Endodermal cell (in vitro differentiated cells): ENCODE results near the gene FDXACB1. TPM values are rescaled to one million over a fixed set of nuclear protein-coding genes. Genes with fewer than 3 reads are reported as not detected.

Source experiments
- DNase-seq: peaks from one replicate; pipeline ENCODE4 v3.0.0-alpha.2; 2017
- H3K27ac ChIP-seq: 2 replicates; pipeline ENCODE4 v1.5.1; 2013; ENCODE audit warnings: mild to moderate bottlenecking, low read depth, low read length, moderate library complexity
- H3K27me3 ChIP-seq: 2 replicates; pipeline ENCODE4 v1.6.1; 2013; ENCODE audit warnings: mild to moderate bottlenecking, low read length, moderate library complexity; ENCODE audit not compliant: insufficient read depth, control insufficient read depth, poor library complexity, severe bottlenecking
- H3K36me3 ChIP-seq: 2 replicates; pipeline ENCODE4 v1.7.0; 2013; ENCODE audit warnings: mild to moderate bottlenecking, low read length, moderate library complexity; ENCODE audit not compliant: control insufficient read depth, insufficient read depth
- H3K4me1 ChIP-seq: one replicate; pipeline ENCODE4 v1.7.0; 2013; ENCODE audit warnings: low read length; ENCODE audit not compliant: control insufficient read depth, insufficient read depth
- H3K4me3 ChIP-seq: 2 replicates; pipeline ENCODE4 v1.5.1; 2013; ENCODE audit warnings: mild to moderate bottlenecking, low read length, moderate library complexity
- H3K9ac ChIP-seq: 2 replicates; pipeline ENCODE4 v1.6.1; 2013; ENCODE audit warnings: mild to moderate bottlenecking, low read length, moderate library complexity; ENCODE audit not compliant: poor library complexity, severe bottlenecking; ENCODE audit errors: extremely low read depth
- H3K9me3 ChIP-seq: 2 replicates; pipeline ENCODE4 v1.6.1; 2013; ENCODE audit warnings: mild to moderate bottlenecking, low read length, moderate library complexity; ENCODE audit not compliant: control insufficient read depth
- H3K27ac Mint-ChIP-seq: 2 replicates; pipeline ENCODE4 v1.8.0; 2020; ENCODE audit warnings: mixed read lengths
- H3K27me3 Mint-ChIP-seq: 2 replicates; pipeline ENCODE4 v1.8.0; 2021; ENCODE audit warnings: mild to moderate bottlenecking, mixed read lengths; ENCODE audit not compliant: insufficient read depth
- H3K36me3 Mint-ChIP-seq: 2 replicates; pipeline ENCODE4 v1.8.0; 2020; ENCODE audit warnings: low read depth, mixed read lengths
- H3K4me1 Mint-ChIP-seq: 2 replicates; pipeline ENCODE4 v1.8.0; 2020; ENCODE audit warnings: mixed read lengths
- H3K4me3 Mint-ChIP-seq: 2 replicates; pipeline ENCODE4 v1.8.0; 2020; ENCODE audit warnings: mild to moderate bottlenecking, moderate library complexity, mixed read lengths
- H3K9me3 Mint-ChIP-seq: 2 replicates; pipeline ENCODE4 v1.8.0; 2020; ENCODE audit warnings: mild to moderate bottlenecking, mixed read lengths
- WGBS, 2 experiments: methylation state at CpG; one replicate each; pipeline versions ENCODE4 v1.1.5 to v1.1.7; 2013; ENCODE audit warnings: missing lambda C conversion rate in 2 of 2, mixed read lengths in 1 of 2; ENCODE audit not compliant: insufficient coverage in 1 of 2, insufficient read length in 1 of 2; 5-methylcytosine and 5-hydroxymethylcytosine counted together
- total RNA-seq, 2 donors: library from RNA; stranded (reverse); fragmentation: NEBNext Ultra II Directional in 1 of 2; extraction: Animal tissue kit (Norgen Biotek cat#: 25700) in 1 of 2; gene quantifications; 2 replicates in 1 of 2; 3 replicates in 1 of 2; pipeline ENCODE4 v1.2.1, GENCODE V29; 2021
- TF ChIP-seq, protein P1 (sequence below): fragments of 200-600 bp; sonication (generic); conservative IDR thresholded peaks from 2 replicates; pipeline ENCODE4 v1.5.0; 2021; ENCODE audit warnings: antibody characterized with exemption, mild to moderate bottlenecking

FDXACB1 gene
- total RNA-seq, 2 donors from 2014 or later: 1.7 to 2.7 TPM

DNA sequence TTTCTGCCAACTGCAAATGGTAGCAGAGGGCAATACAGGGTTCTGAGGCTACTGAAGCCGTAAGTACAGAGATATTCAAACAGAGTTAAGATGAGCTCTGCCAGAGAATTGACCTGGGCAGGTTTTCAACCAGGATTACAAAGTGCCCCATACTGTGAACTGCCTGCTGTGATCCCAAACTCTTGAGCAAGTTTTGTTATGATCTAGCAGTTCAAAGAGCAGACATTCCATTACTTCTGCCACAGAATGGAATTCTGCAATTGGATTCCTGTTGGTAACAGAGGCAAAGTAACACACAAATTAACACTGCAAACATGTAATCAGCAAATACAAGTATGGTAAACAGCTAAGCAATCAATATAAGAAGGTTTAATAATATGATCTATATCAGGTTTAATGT is 38.8 kb downstream of the FDXACB1 start:
- Histone ChIP-seq H3K36me3 (peaks cover 31% of the 10 kb centered on the region), H3K27ac (no peak overlapping the region), H3K9ac (no peak overlapping the region), H3K9me3 (no peaks in the 10 kb centered on the region), H3K4me3 (no peak overlapping the region), H3K4me1 (peaks cover 15% of the 10 kb centered on the region), H3K27me3 (no peaks in the 10 kb centered on the region)
- 0 to 45% methylated on average over 1 of the region's 1 CpG for WGBS, 2 experiments
- Mint-ChIP-seq H3K27me3 (no peaks in the 10 kb centered on the region), H3K4me1 (peaks cover 17% of the 10 kb centered on the region), H3K9me3 (no peaks in the 10 kb centered on the region), H3K27ac (no peak overlapping the region), H3K4me3 (no peak overlapping the region), H3K36me3 (peaks cover 6% of the 10 kb centered on the region)
- TF ChIP-seq, protein P1, sequence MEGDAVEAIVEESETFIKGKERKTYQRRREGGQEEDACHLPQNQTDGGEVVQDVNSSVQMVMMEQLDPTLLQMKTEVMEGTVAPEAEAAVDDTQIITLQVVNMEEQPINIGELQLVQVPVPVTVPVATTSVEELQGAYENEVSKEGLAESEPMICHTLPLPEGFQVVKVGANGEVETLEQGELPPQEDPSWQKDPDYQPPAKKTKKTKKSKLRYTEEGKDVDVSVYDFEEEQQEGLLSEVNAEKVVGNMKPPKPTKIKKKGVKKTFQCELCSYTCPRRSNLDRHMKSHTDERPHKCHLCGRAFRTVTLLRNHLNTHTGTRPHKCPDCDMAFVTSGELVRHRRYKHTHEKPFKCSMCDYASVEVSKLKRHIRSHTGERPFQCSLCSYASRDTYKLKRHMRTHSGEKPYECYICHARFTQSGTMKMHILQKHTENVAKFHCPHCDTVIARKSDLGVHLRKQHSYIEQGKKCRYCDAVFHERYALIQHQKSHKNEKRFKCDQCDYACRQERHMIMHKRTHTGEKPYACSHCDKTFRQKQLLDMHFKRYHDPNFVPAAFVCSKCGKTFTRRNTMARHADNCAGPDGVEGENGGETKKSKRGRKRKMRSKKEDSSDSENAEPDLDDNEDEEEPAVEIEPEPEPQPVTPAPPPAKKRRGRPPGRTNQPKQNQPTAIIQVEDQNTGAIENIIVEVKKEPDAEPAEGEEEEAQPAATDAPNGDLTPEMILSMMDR: no peak
- peak; percentile 72 for DNase-seq

DNA sequence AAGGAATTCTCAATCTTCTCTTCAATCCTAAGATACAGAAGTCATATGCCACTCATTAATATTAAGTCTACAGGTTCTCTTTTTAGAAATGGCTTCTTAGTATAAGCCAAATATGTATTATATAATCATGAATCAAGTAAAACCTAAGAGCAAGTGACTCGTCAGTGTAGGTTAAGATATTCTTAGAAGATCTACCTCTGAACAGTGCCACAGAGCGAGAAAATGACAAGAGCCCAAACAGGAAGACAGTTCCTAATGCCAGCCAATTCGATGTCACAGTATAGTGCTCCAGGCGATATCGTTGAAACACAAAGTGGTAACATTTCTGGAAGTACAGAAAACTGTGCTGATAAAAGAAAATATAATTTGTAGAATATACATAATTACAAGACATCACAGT is 40.9 kb downstream of the FDXACB1 start:
- no peaks in the 10 kb centered on the region for H3K9me3 ChIP-seq
- no peak overlapping the region for H3K4me3 ChIP-seq
- peaks cover 6% of the 10 kb centered on the region for H3K36me3 Mint-ChIP-seq
- H3K36me3 ChIP-seq: peaks cover 24% of the 10 kb centered on the region
- TF ChIP-seq, protein P1: no peak
- no peaks in the 10 kb centered on the region for H3K9me3 Mint-ChIP-seq
- H3K9ac ChIP-seq: no peak overlapping the region
- no peaks in the 10 kb centered on the region for H3K27me3 ChIP-seq
- no peak overlapping the region for H3K27ac Mint-ChIP-seq
- peaks cover 15% of the 10 kb centered on the region for H3K4me1 ChIP-seq
- WGBS, 2 experiments: 96% methylated on average over 4 to 5 of the region's 5 CpGs
- no peaks in the 10 kb centered on the region for H3K27me3 Mint-ChIP-seq
- H3K4me1 Mint-ChIP-seq: peaks cover 17% of the 10 kb centered on the region
- no peak overlapping the region for H3K27ac ChIP-seq
- H3K4me3 Mint-ChIP-seq: no peak overlapping the region
- DNase-seq: no peak

DNA sequence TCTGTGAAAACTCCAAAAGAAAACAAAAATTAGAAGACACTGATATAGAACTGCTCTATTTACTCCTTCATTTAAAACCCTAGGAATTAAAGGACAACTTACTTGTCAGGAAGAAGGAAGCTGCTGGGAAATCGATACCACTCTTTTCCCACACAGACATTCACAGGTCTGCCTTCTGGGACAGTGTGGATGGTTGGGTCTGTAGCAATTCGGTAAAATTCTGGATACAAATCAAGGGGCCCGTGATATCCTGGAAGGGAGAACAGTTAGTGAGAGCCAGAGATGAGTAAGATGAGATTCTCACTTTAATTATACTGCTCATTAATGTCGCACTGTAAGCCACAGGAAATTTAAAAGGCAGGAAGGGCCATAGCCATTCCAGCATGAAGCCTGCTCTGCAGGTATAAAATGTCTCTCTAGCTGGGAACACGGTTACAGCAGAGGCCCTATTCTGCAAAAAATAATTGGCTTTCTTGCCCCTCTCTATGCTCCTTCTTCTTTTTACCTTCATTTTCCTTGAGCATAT is 41.5 kb downstream of the FDXACB1 start:
- Mint-ChIP-seq H3K27ac (no peak overlapping the region), H3K4me1 (peaks cover 17% of the 10 kb centered on the region), H3K27me3 (no peaks in the 10 kb centered on the region), H3K36me3 (peaks cover 6% of the 10 kb centered on the region), H3K9me3 (no peaks in the 10 kb centered on the region), H3K4me3 (no peak overlapping the region)
- no peak for DNase-seq
- WGBS, 2 experiments: 85 to 97% methylated on average over 3 to 5 of the region's 5 CpGs
- TF ChIP-seq, protein P1: no peak
- no peak overlapping the region for H3K9ac ChIP-seq
- no peak overlapping the region for H3K27ac ChIP-seq
- no peak overlapping the region for H3K4me3 ChIP-seq
- no peaks in the 10 kb centered on the region for H3K9me3 ChIP-seq
- H3K4me1 ChIP-seq: peaks cover 15% of the 10 kb centered on the region
- peaks cover 24% of the 10 kb centered on the region for H3K36me3 ChIP-seq
- no peaks in the 10 kb centered on the region for H3K27me3 ChIP-seq
